Hypothalamus (tissue), 51 donors: ENCODE results near the gene ADRM1.

Experiments used
- DNase-seq, 51 donors: peaks; one replicate each; lab custom pipeline; 2025; lab: John Stamatoyannopoulos, UW

ADRM1 gene

GRCh38 chr20:62334881-62335280, 32.1 kb downstream of the ADRM1 start:
- no peak for DNase-seq

DNA sequence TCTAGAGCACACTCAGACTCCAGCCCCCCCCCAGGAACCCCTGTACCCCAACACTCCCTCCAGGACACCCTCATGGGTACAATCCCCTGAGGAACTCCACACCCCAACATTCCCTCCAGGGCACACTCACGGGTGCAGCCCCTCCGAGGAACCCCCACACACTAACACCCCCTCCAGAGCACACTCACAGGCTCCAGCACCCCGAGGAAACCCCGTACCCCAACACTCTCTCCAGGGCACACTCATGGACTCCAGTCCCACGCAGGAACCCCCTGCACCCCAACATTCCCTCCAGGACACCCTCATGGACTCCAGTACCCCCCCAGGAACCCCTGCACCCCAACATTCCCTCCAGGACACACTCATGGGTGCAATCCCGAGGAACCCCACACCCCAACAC, 32.7 kb downstream of the ADRM1 start:
- DNase-seq = no peak

DNA sequence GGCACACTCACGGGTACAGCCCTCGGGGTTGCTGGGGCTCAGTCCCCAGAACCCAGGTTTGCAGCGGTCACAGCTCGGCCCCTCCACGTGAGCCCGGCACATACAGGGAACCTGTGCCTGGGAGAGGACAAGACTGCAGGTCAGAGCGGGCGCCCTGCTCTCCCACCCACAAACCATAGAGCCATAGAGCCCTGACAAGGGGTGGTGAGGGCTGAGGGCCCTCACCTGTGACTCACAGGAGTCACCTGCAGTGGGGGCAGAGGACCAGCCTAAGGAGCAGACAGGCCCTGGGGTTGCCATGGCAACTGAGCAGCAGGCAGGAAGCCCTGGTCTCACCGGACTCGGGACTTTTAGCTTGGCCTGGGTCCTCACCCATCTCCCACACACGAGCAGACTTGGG, 33.5 kb downstream of the ADRM1 start:
- no peak for DNase-seq

GRCh38 chr20:62336775-62337557, 34.2 kb downstream of the ADRM1 start:
- no peak for DNase-seq

DNA sequence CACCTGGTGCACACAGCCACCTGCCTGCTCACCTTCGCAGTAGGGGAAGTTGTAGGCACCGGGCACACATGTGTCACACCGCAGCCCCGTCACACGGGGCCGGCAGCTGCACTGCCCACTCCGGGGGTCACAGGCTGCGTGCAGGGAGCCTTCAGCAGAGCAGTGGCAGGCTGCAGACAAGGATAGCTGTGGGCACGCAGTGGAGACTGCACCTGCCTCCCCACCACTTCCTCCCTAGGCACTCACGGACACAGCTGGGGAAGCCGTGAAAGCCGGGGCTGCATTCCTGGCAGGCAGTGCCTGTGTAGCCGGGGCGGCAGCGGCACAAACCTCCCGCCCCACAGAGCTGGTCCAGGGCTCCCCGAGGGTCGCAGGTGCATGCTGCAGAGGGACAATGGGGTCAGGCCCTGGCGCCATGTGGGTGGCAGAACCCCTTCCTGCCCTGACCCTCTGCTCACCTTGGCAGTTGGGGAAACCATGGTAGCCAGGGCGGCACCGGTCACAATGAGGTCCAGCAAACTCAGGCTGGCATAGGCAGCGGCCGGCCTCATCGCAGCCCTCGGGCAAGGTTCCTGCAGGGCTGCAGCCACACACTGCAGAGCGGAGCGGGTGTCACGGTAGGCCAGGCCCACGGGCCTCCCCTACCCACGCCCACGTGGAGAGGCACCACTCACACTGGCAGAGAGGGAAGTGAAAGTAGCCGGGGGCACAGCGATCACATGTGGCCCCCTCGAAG, 34.9 kb downstream of the ADRM1 start:
- no peak for DNase-seq

- DNase-seq = no peak
Measured at GRCh38 chr20:62338294-62338620, 35.5 kb downstream of the ADRM1 start.

DNA sequence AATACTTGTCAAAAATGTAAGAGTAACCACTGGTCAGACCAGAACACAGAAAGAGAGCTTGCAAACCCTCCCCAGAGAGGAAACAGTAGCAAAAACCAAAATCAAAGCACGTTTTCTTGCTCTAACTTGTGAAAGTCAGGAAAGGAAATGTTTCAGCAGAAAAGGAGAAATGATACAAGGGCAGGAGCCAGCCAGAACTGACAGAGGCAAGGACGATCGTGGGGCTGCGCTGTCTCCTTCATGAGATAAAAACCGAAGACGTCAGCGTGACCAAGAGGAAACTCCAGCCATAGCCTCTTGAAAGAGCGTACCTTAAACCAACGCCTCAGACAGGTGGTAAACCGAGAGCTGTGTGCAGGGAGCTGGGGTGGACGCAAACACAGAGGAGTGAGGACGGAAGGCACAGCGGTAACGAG, 36.9 kb downstream of the ADRM1 start:
- DNase-seq = no peak

GRCh38 chr20:62342910-62343309, 40.1 kb downstream of the ADRM1 start:
- DNase-seq = no peak

GRCh38 chr20:62344092-62344491, 41.3 kb downstream of the ADRM1 start:
- no peak for DNase-seq

GRCh38 chr20:62344782-62345181, 42.0 kb downstream of the ADRM1 start:
- no peak for DNase-seq

- DNase-seq = no peak
Measured at GRCh38 chr20:62345681-62346370, 43.0 kb downstream of the ADRM1 start.

DNA sequence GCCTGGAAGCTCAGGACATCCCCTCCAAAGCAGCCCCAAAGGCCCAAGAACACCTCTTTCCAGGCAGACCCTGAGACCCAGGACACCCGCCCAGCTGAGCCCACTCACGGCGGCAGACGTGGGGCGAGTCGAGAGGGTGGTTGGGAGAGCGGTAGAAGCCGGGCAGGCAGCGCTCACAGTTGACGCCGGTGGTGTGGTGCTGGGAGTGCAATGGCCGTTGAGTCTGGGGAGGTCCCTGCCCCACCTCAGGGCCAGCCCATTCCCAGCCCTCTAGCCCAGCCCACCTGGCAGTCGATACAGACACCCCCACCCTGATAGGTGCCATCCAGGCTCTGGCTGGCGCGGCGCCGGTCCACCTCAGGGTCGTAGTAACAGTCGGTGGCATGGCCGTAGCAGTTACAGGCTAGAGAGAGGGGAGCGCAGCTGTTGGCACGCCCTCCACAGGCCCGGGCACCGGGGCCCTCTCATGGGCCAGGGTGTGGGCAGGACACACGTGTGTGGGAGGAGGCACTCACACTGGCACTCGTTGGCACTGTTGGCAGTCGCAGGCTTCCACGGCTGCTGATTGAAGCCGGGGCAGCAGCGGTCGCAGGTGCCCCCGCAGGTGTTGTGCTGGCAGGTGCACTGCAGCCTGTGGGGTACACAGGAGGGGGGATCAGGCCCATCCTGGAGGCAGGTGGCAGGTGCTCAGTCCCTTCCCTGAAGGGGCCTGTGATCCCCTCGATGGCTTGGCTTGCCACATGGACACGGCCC, 43.8 kb downstream of the ADRM1 start:
- DNase-seq = no peak

GRCh38 chr20:62347151-62347404, 44.3 kb downstream of the ADRM1 start:
- no peak for DNase-seq

DNA sequence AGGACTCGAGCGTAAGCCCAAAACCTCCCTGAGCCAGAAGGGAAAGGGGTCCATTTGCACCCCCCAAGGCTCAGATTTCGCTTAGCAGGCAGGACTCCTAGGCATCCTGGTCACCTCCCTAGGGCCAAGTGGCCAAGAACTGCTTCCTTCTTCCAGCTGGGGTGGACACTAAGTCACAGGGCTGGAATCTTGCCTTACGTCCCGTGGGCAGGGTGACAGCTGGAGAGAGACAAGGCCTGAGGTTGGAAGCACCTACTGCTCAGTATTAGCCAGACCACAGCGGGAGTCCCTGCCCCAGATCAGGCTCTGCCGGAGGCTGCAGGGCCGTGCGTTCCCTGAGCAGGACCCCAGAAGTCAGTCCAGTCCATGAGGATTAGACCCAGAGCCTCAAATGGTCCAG, 44.6 kb downstream of the ADRM1 start:
- DNase-seq = no peak

DNA sequence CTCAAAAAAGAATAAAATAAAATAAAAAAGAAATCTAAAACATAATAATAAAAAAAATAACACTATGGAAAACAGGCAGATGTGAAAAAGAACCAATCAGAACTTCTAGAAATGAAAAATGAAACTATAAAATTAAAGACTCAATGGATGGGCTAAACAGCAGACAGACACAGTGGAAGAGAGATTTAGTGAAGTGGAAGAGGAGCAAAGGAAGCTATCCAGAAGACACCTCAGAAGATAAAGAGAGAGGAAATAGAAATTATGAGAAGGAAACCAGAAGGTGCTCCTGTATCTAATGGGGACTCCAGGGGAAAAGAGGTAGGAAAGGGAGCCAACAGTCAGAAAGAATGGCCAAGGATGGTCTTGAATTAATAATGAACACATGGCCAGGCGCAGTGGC, 45.8 kb downstream of the ADRM1 start:
- no peak for DNase-seq

- DNase-seq = no peak
Measured at GRCh38 chr20:62349556-62350097, 46.8 kb downstream of the ADRM1 start.

GRCh38 chr20:62350098-62350628, 47.4 kb downstream of the ADRM1 start:
- DNase-seq = no peak

- DNase-seq = no peak
Measured at GRCh38 chr20:62350629-62351422, 48.0 kb downstream of the ADRM1 start.

GRCh38 chr20:62351469-62352401, 48.9 kb downstream of the ADRM1 start:
- no peak for DNase-seq
